Nephron progenitor cell (in vitro differentiated cells): ENCODE data around the gene FZD4.

Experiments
- DNase-seq: peaks from one replicate; pipeline ENCODE4 v3.0.0; 2021
- H3K27ac Mint-ChIP-seq: 2 replicates; pipeline ENCODE4 v1.8.0; 2021; ENCODE audit warnings: mild to moderate bottlenecking, moderate library complexity, mixed read lengths
- H3K27me3 Mint-ChIP-seq: 2 replicates; pipeline ENCODE4 v1.8.0; 2021; ENCODE audit warnings: mild to moderate bottlenecking, low read depth, mixed read lengths; ENCODE audit not compliant: poor library complexity
- H3K36me3 Mint-ChIP-seq: 2 replicates; pipeline ENCODE4 v1.8.0; 2021; ENCODE audit warnings: low read depth, mixed read lengths
- H3K4me1 Mint-ChIP-seq: 2 replicates; pipeline ENCODE4 v1.8.0; 2021; ENCODE audit warnings: mixed read lengths
- H3K4me3 Mint-ChIP-seq: 2 replicates; pipeline ENCODE4 v1.8.0; 2021; ENCODE audit warnings: mild to moderate bottlenecking, moderate library complexity, mixed read lengths
- H3K9me3 Mint-ChIP-seq: 2 replicates; pipeline ENCODE4 v1.8.0; 2021; ENCODE audit warnings: mild to moderate bottlenecking, moderate library complexity, mixed read lengths
- CTCF ChIP-seq: fragments of 200-600 bp; sonication (generic); IDR thresholded peaks from 2 replicates; pipeline ENCODE4 v1.5.0; 2021; ENCODE audit warnings: antibody characterized with exemption

The FZD4 gene

GRCh38 chr11:86931548-86932258 is 23.5 kb downstream of the FZD4 start:
- Mint-ChIP-seq H3K4me1 (peaks cover 71% of the 10 kb centered on the region), H3K27me3 (no peaks in the 10 kb centered on the region), H3K9me3 (peaks cover 5% of the 10 kb centered on the region), H3K4me3 (peak overlapping the region; percentile 68), H3K36me3 (peaks cover 28% of the 10 kb centered on the region), H3K27ac (peak overlapping the region; percentile 97)
- TF ChIP-seq CTCF = no peak
- no peak for DNase-seq

GRCh38 chr11:86930957-86931547 is 24.1 kb downstream of the FZD4 start:
- Mint-ChIP-seq H3K27ac (peak overlapping the region; percentile 97), H3K4me1 (peaks cover 74% of the 10 kb centered on the region), H3K36me3 (peaks cover 29% of the 10 kb centered on the region), H3K4me3 (peak overlapping the region; percentile 68), H3K9me3 (peaks cover 5% of the 10 kb centered on the region), H3K27me3 (no peaks in the 10 kb centered on the region)
- no peak for DNase-seq
- no peak for TF ChIP-seq CTCF

- Mint-ChIP-seq H3K4me1 (peaks cover 65% of the 10 kb centered on the region), H3K4me3 (no peak overlapping the region)
Observed at GRCh38 chr11:86926975-86927374, 28.2 kb downstream of the FZD4 start.

GRCh38 chr11:86923999-86924766 is 31.0 kb downstream of the FZD4 start:
- DNase-seq = peak; percentile 62
- H3K27ac Mint-ChIP-seq = peak overlapping the region; percentile 99
- H3K9me3 Mint-ChIP-seq = peaks cover 6% of the 10 kb centered on the region
- no peaks in the 10 kb centered on the region for H3K27me3 Mint-ChIP-seq
- no peak for TF ChIP-seq CTCF
- H3K36me3 Mint-ChIP-seq = peaks cover 29% of the 10 kb centered on the region
- peak overlapping the region; percentile 19 for H3K4me3 Mint-ChIP-seq
- peaks cover 64% of the 10 kb centered on the region for H3K4me1 Mint-ChIP-seq

More at GRCh38 chr11:86926975-86927374, 28.2 kb downstream of the FZD4 start:
- no peak for DNase-seq
- H3K36me3 Mint-ChIP-seq = peaks cover 37% of the 10 kb centered on the region
- H3K27ac Mint-ChIP-seq = peak overlapping the region; percentile 25
- peaks cover 11% of the 10 kb centered on the region for H3K9me3 Mint-ChIP-seq
- no peaks in the 10 kb centered on the region for H3K27me3 Mint-ChIP-seq
- no peak for TF ChIP-seq CTCF

- H3K9me3 Mint-ChIP-seq = peaks cover 6% of the 10 kb centered on the region
- H3K36me3 Mint-ChIP-seq = peaks cover 33% of the 10 kb centered on the region
- H3K27ac Mint-ChIP-seq = no peak overlapping the region
- H3K4me1 Mint-ChIP-seq = peaks cover 84% of the 10 kb centered on the region
- H3K27me3 Mint-ChIP-seq = no peaks in the 10 kb centered on the region
- H3K4me3 Mint-ChIP-seq = no peak overlapping the region
- DNase-seq = no peak
- no peak for TF ChIP-seq CTCF
Observed at GRCh38 chr11:86922225-86922624, 33.0 kb downstream of the FZD4 start.
